GM10266 (cell line): ENCODE data around the gene TDRD5.

Source experiments
- DNase-seq: peaks from one replicate; pipeline ENCODE4 v3.0.0; 2012; ENCODE audit errors: extremely low spot score
- CTCF ChIP-seq: IDR thresholded peaks from 2 replicates; pipeline ENCODE4 v1.5.1; 2012; ENCODE audit warnings: mild to moderate bottlenecking, low read depth; ENCODE audit not compliant: control insufficient read depth, insufficient read depth; ENCODE audit errors: missing control alignments

The TDRD5 gene

GRCh38 chr1:179554427-179554826, 37.2 kb upstream of the TDRD5 start:
- no peak for DNase-seq
- no peak for TF ChIP-seq CTCF

DNA sequence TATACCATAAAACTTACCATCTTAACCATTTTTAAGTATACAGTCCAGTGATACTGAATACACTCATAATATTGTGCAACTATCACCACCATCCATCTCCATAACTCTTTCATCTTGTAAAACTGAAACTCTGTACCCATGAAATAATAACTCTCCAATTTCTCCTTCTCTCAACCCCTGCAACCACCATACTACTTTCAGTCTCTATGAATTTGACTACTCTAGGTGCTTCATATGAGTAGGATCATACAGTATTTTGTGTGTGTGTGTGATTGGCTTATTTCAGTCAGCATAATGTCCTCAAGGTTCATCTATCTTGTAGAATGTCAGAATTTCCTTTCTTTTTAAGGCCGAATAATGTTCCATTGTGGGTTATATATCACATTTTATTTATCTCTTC, 33.6 kb upstream of the TDRD5 start:
- no peak for DNase-seq
- no peak for TF ChIP-seq CTCF

DNA sequence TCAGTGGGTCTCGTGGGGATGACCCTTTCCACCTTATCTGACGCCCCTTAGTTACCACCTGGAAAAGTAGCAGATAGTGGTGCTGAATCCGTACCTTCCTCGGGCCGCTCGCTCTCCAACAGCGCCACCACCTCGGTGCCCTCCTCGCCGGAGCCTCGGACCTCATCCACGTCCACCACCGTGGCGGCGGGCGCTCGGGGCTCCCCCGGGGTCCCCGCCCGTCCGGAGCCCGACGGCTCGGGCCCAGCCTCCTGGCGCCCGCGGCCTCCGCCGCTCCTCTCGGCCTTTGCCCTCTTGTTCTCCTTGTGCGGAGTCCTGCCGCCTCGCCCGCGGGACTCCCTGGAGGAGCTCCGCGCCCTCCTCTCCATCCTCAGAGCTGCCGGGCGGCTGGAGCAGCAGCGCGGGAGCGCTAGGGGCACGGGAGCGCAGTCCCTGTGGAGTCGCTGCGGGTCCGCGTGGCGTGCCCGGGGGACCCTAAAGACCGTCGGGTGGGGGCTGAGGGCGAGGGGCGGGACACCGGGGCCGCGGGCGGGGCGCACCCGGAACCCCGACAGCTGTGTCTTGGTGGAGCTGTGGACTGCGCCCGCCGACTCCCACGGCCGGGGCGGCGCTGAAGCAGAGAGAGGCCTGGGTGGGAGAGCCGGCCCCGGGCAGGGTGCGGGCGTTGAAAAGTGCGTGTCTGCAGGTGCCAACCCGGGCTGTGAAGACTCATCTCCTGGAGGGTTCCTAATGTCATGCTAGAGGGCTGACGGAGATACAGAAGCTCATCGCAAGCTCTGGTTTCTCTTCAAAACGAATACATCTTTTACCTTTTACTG, 15.9 kb upstream of the TDRD5 start, which contains the start of gene NPHS2:
TSS of gene NPHS2 (minus strand) at position 452 of the 818 bp plus-strand sequence. CDS start at position 368, 84 bp downstream.
- no peak for DNase-seq
- no peak for TF ChIP-seq CTCF

DNA sequence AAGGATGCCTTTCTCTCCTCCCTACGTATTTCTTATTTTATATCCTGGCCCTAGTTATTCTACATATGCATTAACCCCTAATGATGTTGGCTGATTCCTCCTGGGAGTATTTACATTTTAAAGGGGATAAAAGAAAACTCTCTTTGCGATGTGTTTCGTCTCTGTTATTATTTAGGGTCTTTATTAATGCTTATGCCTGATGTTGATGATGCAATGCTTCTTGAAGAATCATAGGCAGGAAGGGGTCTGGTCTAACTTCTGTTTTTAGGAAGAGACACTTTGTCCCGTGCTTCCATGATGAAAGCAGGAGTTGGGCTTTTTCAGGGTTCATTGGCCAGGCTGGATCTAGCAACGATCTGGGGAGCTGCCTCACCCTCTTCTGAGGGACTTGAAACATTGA, 15.1 kb upstream of the TDRD5 start:
- no peak for DNase-seq
- no peak for TF ChIP-seq CTCF

DNA sequence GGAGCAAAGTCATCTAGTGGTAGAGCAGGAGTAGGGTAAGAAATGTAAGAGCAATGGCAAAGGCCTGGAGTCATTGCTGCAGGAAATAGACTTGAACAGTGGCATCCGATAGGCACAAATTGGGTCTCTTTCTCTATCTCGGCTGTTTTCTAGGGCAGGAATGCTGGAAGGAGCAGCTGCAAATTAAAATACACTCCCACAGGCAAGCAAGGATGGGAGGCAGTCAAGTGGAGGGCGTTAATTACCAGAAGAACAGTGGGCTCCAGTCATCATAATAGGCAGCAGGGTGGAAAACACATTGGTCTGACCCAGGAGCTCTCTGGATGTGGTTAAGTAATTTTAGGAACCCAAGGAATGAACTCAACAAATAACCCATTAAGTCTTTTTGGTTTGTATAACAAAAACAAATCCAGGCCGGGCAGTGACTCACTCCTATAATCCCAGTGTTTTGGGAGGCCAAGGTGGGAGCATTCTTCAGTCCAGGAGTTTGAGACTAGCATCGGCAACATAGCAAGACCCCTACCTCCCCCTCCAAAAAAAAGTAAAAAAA, 7.8 kb upstream of the TDRD5 start:
- no peak for TF ChIP-seq CTCF
- DNase-seq, result no peak

GRCh38 chr1:179586107-179586823, 5.4 kb upstream of the TDRD5 start:
- no peak for DNase-seq
- no peak for TF ChIP-seq CTCF

DNA sequence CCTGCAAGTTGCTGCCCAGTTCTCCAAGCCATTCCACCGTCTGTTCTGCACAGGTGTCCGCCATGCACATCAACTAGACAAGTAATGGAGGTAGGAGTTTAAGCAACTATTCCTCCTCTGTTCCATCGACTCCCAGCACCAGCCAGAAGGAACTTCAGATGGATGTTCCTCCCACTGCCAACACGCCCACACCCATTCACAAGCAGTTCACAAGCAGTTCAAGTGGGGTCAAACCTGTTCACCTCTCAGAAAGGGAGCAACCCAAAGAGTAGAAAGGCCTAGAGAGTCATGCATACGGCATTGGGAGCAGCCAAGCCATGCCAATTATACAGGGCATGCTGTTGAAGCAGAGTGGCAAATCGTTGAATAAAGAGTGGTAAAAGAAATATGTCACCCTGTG, 4.3 kb upstream of the TDRD5 start:
- no peak for DNase-seq
- no peak for TF ChIP-seq CTCF
